ENCODE measurements around the gene GARS1. TPM values are rescaled to one million over a fixed set of nuclear protein-coding genes. Genes with fewer than 3 reads are reported as not detected.
A peak's percentile ranks its signal among the peaks of the same experiment; 100 is the strongest.

The GARS1 gene
- total RNA-seq, 1 donor from 2014 or later = 176 TPM

GRCh38 chr7:30655096-30655970, 60.7 kb downstream of the GARS1 start:
- no peak for ATAC-seq

GRCh38 chr7:30656006-30656957, 61.6 kb downstream of the GARS1 start:
- ATAC-seq = no peak

GRCh38 chr7:30657131-30657530, 62.5 kb downstream of the GARS1 start:
- ATAC-seq = no peak

GRCh38 chr7:30658479-30659074, 63.9 kb downstream of the GARS1 start:
- ATAC-seq = no peak

GRCh38 chr7:30659312-30659711, 64.6 kb downstream of the GARS1 start:
- no peak for ATAC-seq

- ATAC-seq = no peak
Observed at GRCh38 chr7:30660331-30661255, 65.9 kb downstream of the GARS1 start.

GRCh38 chr7:30661926-30662325, 67.2 kb downstream of the GARS1 start:
- no peak for ATAC-seq

- no peak for ATAC-seq
Observed at GRCh38 chr7:30662431-30662939, 67.8 kb downstream of the GARS1 start.

- ATAC-seq = no peak
Observed at GRCh38 chr7:30663414-30663813, 68.7 kb downstream of the GARS1 start.

- ATAC-seq = peak; percentile 70
Observed at GRCh38 chr7:30664184-30664885, 69.7 kb downstream of the GARS1 start.

- ATAC-seq = no peak
Observed at GRCh38 chr7:30665043-30665442, 70.4 kb downstream of the GARS1 start.

GRCh38 chr7:30665449-30665848, 70.8 kb downstream of the GARS1 start:
- no peak for ATAC-seq

GRCh38 chr7:30667172-30667571, 72.5 kb downstream of the GARS1 start:
- no peak for ATAC-seq

GRCh38 chr7:30668102-30668501, 73.4 kb downstream of the GARS1 start:
- ATAC-seq = no peak

- peak; percentile 57 for ATAC-seq
Observed at GRCh38 chr7:30671793-30672465, 77.3 kb downstream of the GARS1 start.

GRCh38 chr7:30674420-30674819, 79.7 kb downstream of the GARS1 start:
- ATAC-seq = no peak

GRCh38 chr7:30674876-30675275, 80.2 kb downstream of the GARS1 start:
- ATAC-seq = no peak

- ATAC-seq = no peak
Observed at GRCh38 chr7:30678805-30679204, 84.1 kb downstream of the GARS1 start.

- no peak for ATAC-seq
Observed at GRCh38 chr7:30679664-30680063, 85.0 kb downstream of the GARS1 start.

GRCh38 chr7:30681331-30681797, 86.7 kb downstream of the GARS1 start:
- ATAC-seq = no peak
